GM08714 (cell line): ENCODE measurements around the gene RGS10.

Experiments used
- H3K4me3 ChIP-seq: fragments of 200-500 bp; sonication (Bioruptor generic); 2 replicates; pipeline ENCODE4 v1.5.1; 2014; ENCODE audit warnings: mild to moderate bottlenecking, low read length, inconsistent platforms
- ZNF274 ChIP-seq: IDR thresholded peaks from 2 replicates; pipeline ENCODE4 v1.6.1; 2012; ENCODE audit warnings: mild to moderate bottlenecking, low read depth, low read length

The RGS10 gene

GRCh38 chr10:119453313-119453712 lies 89.2 kb downstream of the RGS10 start:
- no peak overlapping the region for H3K4me3 ChIP-seq
- no peak for TF ChIP-seq ZNF274

DNA sequence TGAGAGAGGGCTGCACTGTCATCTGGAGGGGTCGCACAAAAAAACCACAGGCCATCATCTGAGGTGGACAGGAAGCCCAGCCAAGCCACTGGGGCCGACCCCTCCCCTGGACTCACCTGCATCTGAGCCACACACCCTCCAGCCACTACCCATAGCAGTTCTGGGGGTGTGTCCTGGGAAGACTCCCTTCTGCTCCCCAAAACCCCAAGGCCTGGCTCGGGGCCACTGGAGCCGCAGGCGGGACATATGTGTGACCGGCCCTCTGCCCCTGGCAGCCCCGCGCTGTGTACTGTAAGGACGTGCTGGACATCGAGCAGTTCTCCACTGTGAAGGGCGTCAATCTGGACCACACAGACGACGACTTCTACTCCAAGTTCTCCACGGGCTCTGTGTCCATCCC lies 90.1 kb downstream of the RGS10 start:
- no peak for TF ChIP-seq ZNF274
- H3K4me3 ChIP-seq = no peak overlapping the region

GRCh38 chr10:119451300-119451896 lies 91.1 kb downstream of the RGS10 start:
- TF ChIP-seq ZNF274 = no peak
- H3K4me3 ChIP-seq = no peak overlapping the region

DNA sequence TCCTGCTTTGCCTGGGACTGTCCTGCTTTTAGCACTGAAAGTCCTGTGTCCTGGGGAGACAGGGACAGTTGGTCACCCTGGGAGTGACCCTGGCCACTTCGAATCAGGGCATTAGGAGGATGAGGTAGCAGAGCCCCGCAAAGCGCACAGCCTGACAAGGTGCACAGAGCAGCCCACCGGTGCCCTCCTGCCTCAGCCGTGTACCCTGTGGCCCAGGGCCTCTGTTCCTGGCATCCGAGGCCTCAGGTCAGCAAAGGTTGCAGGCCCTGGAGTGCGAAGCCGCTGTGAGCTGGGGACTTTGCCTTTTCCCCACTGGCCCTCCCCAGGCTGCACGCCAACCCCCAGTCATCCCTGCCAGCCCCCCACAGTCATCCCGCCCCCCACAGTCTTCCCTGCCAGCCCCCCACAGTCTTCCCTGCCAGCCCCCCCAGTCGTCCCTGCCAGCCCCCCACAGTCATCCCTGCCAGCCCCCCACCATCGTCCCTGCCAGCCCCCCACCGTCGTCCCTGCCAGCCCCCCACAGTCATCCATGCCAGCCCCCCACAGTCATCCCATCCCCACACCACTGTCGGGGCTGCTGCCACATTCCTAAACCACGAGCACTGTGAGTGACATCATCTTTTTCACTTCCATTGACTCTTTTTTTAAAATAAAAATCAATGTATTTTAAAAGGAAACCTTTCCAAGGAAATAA lies 91.8 kb downstream of the RGS10 start:
- H3K4me3 ChIP-seq = no peak overlapping the region
- TF ChIP-seq ZNF274 = no peak
